GM12873 (cell line): ENCODE measurements around the gene MRPL36.

Experiments
- TF ChIP-seq, protein P1 (sequence below): IDR thresholded peaks from 2 replicates; pipeline ENCODE4 v1.5.1; 2012; ENCODE audit warnings: low read depth, mild to moderate bottlenecking, moderate library complexity, low read length, control low read depth; ENCODE audit not compliant: insufficient read depth; ENCODE audit errors: missing control alignments

The MRPL36 gene

DNA sequence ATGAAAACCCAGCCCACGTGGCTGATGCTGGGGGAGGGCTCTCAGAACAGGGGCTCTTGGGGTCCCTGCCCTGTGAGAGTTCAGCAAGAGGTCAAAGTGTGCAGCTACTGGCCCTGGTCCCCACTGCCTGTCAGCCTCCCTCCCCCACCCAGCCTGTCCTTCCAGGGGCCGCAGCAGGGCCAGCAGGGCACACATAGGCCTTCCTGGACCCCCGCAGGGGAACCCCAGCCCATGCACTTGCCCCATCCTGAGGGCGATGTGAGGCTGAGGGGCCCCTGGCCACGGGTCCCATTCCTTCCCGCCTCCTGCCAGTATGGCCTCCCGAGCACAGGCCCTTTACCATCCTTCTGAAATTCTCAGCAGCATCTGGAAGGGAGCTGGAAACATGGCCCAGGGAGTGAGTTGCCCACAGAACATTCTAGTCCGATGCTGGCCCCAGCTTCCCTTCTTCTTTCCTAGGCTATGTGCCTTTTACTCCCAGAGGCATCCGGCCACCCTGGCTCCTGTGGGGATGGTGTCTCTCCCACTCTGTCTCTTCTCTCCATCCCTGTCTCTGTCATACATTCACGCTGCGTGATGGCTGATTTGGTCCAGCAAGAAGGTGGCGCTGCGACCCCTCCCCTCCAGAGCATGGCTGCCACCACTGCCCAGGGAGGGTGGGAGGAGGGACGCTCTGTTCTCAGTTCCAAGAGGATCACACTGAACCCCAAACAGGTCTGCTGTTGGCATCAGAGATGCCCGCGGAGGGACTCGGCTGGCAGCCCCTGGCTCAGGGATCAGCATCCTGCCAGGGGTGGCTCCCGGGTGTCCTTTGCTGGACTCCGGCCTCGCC, 19.6 kb downstream of the MRPL36 start:
- TF ChIP-seq, protein P1, sequence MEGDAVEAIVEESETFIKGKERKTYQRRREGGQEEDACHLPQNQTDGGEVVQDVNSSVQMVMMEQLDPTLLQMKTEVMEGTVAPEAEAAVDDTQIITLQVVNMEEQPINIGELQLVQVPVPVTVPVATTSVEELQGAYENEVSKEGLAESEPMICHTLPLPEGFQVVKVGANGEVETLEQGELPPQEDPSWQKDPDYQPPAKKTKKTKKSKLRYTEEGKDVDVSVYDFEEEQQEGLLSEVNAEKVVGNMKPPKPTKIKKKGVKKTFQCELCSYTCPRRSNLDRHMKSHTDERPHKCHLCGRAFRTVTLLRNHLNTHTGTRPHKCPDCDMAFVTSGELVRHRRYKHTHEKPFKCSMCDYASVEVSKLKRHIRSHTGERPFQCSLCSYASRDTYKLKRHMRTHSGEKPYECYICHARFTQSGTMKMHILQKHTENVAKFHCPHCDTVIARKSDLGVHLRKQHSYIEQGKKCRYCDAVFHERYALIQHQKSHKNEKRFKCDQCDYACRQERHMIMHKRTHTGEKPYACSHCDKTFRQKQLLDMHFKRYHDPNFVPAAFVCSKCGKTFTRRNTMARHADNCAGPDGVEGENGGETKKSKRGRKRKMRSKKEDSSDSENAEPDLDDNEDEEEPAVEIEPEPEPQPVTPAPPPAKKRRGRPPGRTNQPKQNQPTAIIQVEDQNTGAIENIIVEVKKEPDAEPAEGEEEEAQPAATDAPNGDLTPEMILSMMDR: no peak

DNA sequence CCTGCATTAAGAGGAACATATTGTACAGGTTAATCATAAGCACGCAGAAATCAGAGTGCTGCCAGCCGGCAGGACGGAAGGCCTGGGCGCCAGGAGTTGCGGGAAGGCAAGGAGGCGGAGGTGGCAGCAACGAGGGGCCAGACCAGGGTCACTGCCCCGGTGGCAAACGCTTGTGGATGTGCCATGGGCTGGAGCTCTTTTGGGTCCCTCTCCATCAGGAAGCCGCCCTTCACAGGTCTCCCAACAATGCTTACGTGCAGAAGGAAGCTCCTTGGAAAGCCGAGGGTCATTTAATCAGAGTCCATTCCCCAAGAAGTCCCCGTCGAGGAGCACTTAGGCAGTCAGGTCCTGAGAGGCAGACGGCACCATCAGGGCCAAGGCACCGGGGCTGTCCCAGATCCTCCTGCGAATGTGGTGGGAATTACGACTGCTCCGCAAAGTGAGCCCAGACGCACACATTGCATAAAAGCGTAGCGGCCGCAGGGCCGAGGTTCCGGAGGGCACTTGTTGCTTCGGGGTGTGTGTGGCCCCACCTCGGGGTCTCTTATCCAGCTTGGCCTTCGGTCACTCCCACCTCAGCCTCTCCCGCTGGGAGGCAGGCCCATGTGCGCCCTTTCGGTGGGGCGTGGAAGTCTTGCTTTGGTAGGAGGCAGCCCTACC, 20.5 kb downstream of the MRPL36 start:
- TF ChIP-seq, protein P1: no peak

DNA sequence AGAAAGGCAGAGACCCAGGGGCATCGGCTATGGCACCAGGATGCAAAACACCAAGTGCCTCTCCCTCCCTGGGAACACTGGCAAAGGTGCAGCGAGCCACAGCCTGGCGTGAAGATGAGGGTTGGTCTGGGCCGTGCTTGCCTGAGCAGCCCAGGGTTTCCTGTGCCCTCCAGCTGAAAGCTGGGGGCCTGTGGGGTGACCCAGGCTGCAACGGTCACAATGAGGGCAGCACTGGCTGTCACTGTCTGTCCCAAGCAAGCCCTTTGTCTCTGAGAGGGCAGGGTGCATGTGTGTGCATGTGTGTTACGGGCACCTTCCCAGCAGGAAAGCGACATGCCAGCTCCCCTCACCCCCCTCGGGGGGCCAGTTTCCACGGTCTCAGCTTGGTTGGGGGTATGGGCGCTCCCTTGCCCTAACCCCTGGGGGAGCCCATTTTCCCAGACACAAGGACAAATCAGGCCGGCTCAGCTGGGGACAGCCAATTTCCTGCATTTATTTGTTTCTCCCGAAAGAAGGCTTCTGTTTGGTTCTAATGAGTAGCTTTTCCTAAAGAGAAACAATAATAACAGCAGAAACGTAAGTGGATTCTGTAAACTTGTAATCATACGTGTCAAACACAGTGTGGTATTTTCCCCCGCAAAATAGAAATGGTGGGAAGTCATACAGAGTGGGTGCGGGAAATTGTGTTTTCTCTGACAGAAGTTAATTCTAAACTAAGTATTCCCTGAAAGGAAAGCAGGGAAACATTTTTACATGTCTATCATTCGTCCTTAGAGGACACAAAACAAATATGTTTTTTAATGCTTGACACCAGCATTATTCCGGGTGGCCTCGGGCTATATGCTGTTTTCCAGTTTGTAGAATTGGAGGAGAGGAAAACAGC, 21.3 kb downstream of the MRPL36 start:
- TF ChIP-seq, protein P1: no peak

DNA sequence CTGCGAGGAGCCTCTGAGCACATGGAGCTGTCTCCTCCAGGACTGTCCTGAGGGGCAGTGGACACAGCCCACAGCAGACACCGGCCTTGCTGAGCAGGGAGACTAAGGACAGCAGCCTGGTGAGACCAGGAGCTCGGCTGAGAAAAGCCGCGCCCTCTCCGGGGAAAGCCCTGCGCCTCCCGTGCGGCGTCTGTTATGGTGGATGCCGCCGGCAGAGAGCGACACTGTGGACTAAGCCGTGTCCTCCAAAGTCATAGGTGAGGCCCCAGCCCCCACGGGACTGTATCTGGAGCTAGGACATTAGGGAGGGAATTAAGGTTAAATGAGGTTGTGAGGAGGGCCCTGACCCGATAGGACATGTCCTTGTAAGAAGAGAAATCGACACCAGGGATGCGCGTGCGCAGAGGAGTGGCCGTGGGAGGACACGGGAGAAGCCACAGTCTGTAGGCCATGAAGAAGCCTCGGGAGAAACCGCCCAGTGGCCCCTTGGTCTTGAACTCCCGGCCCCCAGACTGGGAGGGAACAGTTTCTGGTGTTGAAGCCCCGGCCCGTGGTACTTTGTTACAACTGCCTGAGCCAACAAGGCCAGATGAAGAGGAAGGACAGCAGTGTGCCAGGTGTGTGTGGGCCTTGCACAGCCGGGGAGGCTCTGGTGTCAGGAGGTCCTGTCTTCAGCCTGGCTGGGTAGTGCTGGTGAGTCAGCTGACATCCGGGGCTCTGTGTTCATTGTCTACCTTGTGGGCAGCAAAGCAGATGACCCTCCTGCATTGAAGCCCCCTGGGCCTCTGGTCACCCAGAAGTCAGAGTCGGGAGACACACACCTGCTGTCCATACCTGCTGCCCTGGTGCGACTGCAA, 22.1 kb downstream of the MRPL36 start:
- TF ChIP-seq, protein P1: no peak

DNA sequence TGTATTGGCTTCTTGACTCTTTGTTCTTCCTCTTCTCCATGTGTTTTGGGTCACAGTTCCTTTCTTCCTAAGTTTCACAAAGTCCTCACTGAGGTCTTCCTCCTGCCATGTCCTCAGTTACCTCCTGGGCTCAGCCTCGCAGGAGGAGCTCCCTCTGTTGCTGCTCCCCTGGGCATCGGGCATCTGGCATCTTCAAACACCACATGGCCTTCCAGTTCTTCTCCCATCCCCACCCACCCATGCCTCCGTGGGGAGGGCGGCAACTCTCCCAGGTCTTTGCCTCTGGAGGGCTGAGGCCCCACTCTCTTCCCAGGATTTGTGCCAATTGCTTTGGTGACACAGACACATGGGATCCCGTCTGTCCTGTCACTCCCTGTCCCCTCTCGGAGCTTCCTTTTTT, 22.8 kb downstream of the MRPL36 start:
- TF ChIP-seq, protein P1: no peak

DNA sequence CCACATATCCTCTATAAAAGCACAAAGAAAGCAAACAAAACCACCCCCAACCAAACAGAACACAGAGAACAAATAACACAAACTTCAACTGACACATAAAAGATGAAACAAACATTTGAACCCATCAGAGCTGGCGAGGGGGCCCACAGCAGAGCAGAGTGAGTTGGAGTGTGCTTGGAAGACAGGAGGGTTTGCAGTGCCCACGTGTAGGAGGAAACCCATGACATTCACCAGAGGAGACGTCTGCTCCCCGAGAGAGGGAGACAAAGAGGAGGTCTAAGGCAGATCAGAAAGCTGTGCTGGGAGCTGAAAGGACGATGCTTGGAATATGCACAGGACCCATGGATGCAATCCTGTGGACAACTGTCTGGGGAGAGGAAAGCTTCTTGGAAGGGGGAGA, 27.0 kb downstream of the MRPL36 start:
- TF ChIP-seq, protein P1: peak; percentile 63
